GM10248 (cell line): ENCODE data around the gene SORL1.

ENCODE experiments used
- CTCF ChIA-PET: fragments of 300-600 bp; sonication (Branson Sonifier 250); formaldehyde crosslinking; extraction: SDS; loops from one replicate; lab custom pipeline; 2021; ENCODE audit warnings: antibody characterized with exemption; lab: Yijun Ruan, JAX
- POLR2A ChIA-PET: fragments of 350-650 bp; sonication (Branson Sonifier 250); formaldehyde crosslinking; extraction: SDS; loops from one replicate; lab custom pipeline; 2020; ENCODE audit warnings: antibody characterized with exemption; lab: Yijun Ruan, JAX
- DNase-seq: peaks from one replicate; pipeline ENCODE4 v3.0.0; 2012; ENCODE audit errors: extremely low spot score
- TF ChIP-seq, protein P1 (sequence below): IDR thresholded peaks from 2 replicates; pipeline ENCODE4 v1.5.1; 2012; ENCODE audit warnings: mild to moderate bottlenecking, low read depth; ENCODE audit errors: extremely low read depth, missing control alignments, control extremely low read depth

Gene SORL1

DNA sequence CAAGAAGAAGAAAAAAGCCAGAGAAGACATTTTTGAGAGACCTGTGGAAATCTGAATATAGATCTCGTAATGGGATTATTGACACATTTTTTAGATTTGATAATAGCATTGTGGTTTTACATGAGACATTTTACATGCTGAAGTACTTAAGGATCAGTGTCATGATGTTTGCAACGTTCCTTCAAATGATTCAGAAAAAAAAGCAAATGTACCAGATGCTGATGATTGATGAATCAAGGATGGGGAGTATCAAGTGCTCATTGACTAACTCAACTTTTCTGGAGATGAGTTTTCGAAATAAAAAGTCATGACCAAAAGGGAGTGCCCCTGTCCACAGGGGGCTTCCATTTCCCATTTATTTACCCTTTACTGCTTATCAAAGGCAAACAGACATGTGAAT is 207.7 kb downstream of the SORL1 start:
- POLR2A ChIA-PET, result no interaction called here
- CTCF ChIA-PET, result no interaction called here
- no peak for DNase-seq
- TF ChIP-seq, protein P1, sequence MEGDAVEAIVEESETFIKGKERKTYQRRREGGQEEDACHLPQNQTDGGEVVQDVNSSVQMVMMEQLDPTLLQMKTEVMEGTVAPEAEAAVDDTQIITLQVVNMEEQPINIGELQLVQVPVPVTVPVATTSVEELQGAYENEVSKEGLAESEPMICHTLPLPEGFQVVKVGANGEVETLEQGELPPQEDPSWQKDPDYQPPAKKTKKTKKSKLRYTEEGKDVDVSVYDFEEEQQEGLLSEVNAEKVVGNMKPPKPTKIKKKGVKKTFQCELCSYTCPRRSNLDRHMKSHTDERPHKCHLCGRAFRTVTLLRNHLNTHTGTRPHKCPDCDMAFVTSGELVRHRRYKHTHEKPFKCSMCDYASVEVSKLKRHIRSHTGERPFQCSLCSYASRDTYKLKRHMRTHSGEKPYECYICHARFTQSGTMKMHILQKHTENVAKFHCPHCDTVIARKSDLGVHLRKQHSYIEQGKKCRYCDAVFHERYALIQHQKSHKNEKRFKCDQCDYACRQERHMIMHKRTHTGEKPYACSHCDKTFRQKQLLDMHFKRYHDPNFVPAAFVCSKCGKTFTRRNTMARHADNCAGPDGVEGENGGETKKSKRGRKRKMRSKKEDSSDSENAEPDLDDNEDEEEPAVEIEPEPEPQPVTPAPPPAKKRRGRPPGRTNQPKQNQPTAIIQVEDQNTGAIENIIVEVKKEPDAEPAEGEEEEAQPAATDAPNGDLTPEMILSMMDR, result no peak

DNA sequence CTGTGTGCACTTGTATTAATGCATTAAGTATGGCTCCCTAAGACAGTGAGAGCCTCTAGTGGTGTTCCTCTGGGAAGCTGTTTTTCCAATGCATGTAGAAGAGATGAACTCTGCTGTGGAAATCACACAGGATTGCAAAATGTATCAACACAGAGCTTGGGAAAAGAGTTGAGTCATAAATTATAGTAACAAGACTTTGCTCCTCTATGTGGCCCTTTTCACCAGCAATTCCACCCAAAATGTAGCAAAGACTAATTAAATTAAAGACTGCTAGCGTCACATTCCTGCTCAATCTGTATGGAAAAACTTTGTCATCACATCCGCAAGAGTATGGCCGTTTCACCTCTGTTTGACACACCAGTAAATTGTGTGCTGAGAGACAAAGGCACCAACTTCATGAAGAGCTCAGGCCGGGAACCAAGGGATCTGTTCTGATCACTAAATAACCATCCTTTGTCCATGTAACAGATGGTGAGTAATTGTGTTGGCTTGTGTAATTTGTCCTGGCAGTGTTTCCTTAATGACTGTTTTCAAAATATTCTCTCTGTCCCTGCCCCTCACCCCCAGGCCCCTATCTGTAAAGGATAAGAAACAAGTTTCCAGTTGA is 209.9 kb downstream of the SORL1 start:
- ChIA-PET POLR2A (no interaction called here), CTCF (interaction anchor here (1.1 to 1.3 kb wide), 3 partner anchors 9 to 553 kb away, joined by 3 to 4 read pairs (median 3); no protein-coding TSS in a partner anchor)
- TF ChIP-seq, protein P1, result no peak
- no peak for DNase-seq

DNA sequence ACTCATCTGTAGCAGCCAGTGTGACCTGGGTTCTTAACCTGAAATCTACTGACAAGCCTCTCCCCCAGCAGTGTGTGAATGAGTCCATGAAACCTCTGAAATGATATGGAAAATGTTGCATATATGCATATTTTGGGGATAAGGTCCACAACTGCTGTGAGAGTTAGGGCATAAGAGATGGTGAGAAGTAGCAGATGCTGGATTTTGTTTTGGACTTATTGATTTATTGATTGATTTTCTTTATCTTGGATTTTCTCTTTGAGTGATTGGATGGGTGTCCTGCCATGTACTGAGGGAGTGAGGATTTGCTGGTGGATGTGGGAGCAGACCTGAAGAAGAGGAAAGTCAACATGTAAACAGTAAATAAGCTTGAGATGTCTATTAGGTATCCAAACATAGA is 212.0 kb downstream of the SORL1 start:
- ChIA-PET POLR2A (no interaction called here), CTCF (interaction anchor here (3.6 kb wide), 1 partner anchor 8 kb away, joined by 21 read pairs; no protein-coding TSS in a partner anchor)
- DNase-seq, result no peak
- TF ChIP-seq, protein P1, result no peak

DNA sequence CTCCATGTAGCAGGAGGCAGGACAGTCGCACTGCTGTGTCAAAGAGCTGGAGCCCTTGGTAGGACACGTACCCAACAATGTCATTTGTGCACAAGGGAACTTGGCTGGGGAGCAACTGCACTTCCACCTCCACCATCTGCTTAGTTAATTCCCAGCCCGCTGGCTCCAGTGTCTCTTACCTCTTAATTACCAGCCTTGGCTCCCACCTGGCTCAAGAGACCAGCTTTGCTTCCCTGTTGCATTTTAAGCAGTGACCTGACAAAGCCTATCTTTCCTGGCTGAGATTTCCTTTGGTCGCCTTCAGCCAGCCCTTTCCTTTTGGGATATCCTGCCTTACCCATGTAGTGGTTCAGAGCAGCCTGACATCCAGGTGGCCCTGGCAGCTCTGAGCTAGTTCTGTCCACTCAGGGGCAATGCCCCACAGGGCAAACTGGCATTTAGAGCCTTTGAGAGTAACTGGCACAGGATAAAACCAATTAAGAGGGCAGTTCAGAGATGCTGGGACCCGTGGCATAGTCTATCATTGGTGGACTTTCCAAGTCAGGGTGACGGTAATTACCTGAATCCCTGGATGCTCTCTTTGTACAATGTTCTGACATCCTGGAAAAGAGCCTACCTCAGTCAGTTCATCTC is 213.2 kb downstream of the SORL1 start:
- ChIA-PET CTCF (interaction anchor here (1.5 to 3.6 kb wide), 2 partner anchors 9 to 537 kb away, joined by 4 to 21 read pairs; no protein-coding TSS in a partner anchor), POLR2A (no interaction called here)
- TF ChIP-seq, protein P1, result no peak
- DNase-seq, result no peak

DNA sequence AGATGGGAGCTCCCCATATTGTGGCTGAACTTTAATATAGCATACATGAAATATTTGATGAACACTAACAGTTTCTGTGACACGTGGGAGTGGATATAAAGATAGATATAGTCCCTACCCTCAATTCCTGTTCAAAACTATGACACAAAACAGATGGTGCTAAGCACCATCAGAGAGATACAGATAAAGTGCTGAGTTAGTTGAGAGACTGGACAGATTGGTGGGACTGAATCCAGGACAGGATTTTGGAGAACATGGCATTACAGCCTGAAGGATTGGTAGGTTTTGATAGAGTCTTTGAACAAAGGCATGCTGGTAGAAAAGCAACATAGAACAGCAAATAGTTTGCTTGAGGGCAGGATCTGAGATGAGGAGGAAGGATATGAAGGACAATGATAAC is 215.7 kb downstream of the SORL1 start:
- TF ChIP-seq, protein P1, result no peak
- CTCF ChIA-PET, result no interaction called here
- POLR2A ChIA-PET, result no interaction called here
- no peak for DNase-seq

DNA sequence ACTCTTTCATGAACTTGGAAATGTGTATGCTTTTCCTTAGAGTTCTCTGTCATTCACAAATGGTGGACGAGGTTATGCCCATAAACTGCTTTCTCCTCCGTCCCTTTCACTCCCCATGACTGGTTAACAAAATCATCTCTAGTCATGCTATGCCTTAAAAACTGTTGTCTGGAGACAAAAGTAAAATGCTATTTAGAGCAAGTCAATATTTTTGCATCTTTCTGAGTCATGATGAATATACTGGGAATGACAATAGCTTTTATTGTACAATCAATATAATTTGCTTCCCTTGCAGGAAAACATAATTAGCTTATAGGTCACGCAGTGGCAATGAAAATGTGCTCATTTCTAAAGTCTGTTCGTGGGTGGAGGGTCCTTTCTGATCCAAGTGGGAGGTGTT is 217.3 kb downstream of the SORL1 start:
- TF ChIP-seq, protein P1, result no peak
- DNase-seq, result no peak
- ChIA-PET POLR2A (no interaction called here), CTCF (interaction anchor here (1.6 kb wide), 1 partner anchor 13 kb away, joined by 4 read pairs; no protein-coding TSS in a partner anchor)
